ENCODE measurements around the gene DONSON. TPM values are rescaled to one million over a fixed set of nuclear protein-coding genes. Genes with fewer than 3 reads are reported as not detected.

Gene DONSON
- total RNA-seq, 2 donors from 2014 or later = 39.1 to 56.1 TPM

GRCh38 chr21:33550772-33551660 is 37.5 kb downstream of the DONSON start:
- H3K36me3 Mint-ChIP-seq = peaks cover 43 to 71% of the 10 kb centered on the region in 2 donors
- H3K27ac Mint-ChIP-seq = no peak overlapping the region
- H3K9me3 Mint-ChIP-seq = no peaks in the 10 kb centered on the region
- DNase-seq (ENCODE audit: low spot score in 2 of 2) (no peak), ATAC-seq (peak in 1 of 2 donors; percentile 12)

DNA sequence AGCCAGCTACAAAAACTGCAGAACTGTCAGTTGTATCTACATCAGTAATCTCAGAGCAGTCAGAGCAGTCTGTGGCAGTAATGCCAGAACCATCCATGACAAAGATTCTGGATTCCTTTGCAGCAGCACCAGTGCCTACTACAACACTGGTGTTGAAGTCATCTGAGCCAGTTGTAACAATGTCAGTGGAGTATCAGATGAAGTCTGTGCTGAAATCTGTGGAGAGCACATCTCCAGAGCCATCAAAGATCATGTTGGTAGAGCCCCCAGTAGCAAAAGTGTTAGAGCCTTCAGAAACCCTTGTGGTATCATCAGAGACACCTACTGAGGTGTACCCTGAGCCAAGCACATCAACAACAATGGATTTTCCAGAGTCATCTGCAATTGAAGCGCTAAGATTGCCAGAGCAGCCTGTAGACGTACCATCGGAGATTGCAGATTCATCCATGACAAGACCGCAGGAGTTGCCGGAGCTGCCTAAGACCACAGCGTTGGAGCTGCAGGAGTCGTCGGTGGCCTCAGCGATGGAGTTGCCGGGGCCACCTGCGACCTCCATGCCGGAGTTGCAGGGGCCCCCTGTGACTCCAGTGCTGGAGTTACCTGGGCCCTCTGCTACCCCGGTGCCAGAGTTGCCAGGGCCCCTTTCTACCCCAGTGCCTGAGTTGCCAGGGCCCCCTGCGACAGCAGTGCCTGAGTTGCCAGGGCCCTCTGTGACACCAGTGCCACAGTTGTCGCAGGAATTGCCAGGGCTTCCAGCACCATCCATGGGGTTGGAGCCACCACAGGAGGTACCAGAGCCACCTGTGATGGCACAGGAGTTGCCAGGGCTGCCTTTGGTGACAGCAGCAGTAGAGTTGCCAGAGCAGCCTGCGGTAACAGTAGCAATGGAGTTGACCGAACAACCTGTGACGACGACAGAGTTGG is 38.4 kb downstream of the DONSON start:
- DNase-seq (ENCODE audit: low spot score in 2 of 2) (no peak), ATAC-seq (peak in 1 of 2 donors; percentile 13)
- peak overlapping the region in 1 of 2 donors; percentile 64 for H3K27ac Mint-ChIP-seq
- H3K9me3 Mint-ChIP-seq = no peaks in the 10 kb centered on the region
- peaks cover 36 to 65% of the 10 kb centered on the region in 2 donors for H3K36me3 Mint-ChIP-seq

DNA sequence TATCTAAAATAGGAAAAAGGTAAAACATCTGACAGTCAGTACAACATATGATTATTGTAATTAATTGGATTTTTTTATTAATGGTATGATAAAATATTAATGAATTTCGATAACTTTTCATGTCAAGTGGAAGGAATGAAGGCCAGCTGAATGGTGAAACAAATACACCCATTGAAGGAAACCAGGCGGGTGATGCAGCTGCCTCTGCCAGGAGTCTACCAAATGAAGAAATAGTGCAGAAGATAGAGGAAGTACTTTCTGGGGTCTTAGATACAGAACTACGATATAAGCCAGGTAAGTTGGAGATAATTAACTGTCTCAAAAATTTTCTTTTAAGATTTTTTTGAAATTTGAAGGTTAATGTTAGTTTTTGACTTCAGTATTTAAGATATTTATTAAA is 42.4 kb downstream of the DONSON start:
- Mint-ChIP-seq H3K36me3 (peaks cover 45 to 71% of the 10 kb centered on the region in 2 donors), H3K9me3 (no peaks in the 10 kb centered on the region), H3K27ac (peak overlapping the region in 1 of 2 donors; percentile 90)
- DNase-seq (ENCODE audit: low spot score in 2 of 2) = no peak
- no peak for ATAC-seq

GRCh38 chr21:33544451-33545195 is 43.9 kb downstream of the DONSON start:
- Mint-ChIP-seq H3K9me3 (no peaks in the 10 kb centered on the region), H3K27ac (peak overlapping the region; percentile 99 to 100), H3K36me3 (peaks cover 48 to 74% of the 10 kb centered on the region in 2 donors)
- ATAC-seq (no peak), DNase-seq (ENCODE audit: low spot score in 2 of 2) (no peak)

DNA sequence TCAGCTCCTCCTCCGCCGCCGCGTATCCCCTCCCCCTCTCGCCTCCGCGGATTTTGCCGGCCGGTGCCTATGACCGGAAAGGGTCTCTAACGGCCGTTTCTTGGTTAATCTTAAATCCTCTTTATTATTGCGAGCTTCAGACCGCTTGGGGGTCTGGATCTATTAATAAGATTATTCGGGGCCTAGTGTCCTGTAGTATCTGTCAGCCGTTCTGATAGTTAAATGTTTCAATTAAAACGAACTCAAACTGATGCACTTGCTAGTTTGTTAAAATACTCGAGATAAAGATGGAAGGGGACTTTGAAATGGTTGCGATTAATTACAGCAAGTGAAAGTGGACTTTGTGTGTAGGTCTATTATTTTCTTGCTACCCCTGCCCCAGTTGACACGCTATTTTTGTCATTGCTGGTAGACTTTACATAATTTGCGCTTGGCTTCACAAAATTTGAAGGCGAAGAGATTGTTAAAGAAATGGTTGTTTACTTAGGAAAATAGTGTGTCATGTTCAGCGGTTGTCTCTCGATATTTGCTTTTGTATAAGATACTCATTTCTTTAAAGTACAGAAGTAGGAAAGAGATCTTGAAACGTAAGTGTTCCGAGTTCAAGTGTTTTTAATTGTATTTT is 44.9 kb downstream of the DONSON start:
- Mint-ChIP-seq H3K27ac (peak overlapping the region; percentile 99 to 100), H3K36me3 (peaks cover 42 to 69% of the 10 kb centered on the region in 2 donors), H3K9me3 (no peaks in the 10 kb centered on the region)
- ATAC-seq (peak in 1 of 2 donors; percentile 23), DNase-seq (ENCODE audit: low spot score in 2 of 2) (peak; percentile 75 to 80)

- DNase-seq (ENCODE audit: low spot score in 2 of 2) (peak; percentile 94 to 98), ATAC-seq (peak; percentile 95 to 96)
- Mint-ChIP-seq H3K9me3 (no peaks in the 10 kb centered on the region), H3K27ac (peak within 1 kb of the TSS; percentile 99 to 100), H3K36me3 (peaks cover 42 to 67% of the 10 kb centered on the region in 2 donors)
Observed at GRCh38 chr21:33542640-33543504, 45.6 kb downstream of the DONSON start, which contains the start of gene SON. TSS of gene SON (plus strand) at chr21:33543038. CDS start at chr21:33543093, 55 bp downstream.

DNA sequence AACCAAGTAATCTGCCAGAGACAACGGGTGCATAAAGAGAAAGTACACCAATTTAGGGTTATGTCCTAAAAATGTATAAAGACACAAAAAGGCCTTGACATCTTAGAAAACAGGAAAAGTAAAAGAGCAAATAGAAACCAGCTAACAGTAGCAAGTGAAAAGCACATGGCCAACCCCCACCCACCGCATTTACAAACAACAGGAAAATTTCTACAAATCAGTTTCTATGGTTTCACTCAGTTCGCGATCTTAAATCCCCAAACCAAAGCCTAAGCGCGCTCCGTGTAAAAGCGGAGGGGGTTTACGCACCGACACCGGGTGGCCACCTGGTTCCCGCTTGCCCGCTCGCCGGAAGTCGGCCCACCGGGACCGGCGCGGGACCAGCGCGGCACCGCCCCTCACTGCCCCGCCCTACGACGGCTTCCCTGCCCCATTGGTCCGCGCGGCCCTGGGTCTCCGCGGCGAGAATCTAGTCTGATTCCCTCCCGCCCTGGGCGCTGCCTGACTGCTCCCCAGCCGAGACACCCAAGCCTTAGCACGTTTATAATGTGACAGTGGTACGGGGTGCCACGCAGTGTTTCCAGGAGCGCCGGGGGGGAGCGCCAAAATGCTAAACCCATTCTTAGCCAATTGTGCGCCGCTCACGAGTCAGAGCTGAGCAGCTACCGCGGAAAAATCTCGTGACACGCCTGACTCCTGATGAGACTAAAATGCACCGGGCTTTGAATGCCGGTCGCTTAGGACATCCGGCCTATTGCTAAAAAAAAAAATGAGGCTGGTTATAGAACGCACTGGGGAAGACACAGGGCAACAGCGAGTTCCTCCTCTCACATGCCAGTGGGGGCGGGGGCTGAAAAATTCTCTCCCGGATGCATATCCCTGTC is 46.5 kb downstream of the DONSON start, which contains the start of gene GART:
Gene GART, minus strand, starts transcription at position 362 of the 884 bp plus-strand sequence. CDS start 2,802 bp downstream, outside the sequence.
- ATAC-seq (peak; percentile 71 to 75), DNase-seq (ENCODE audit: low spot score in 2 of 2) (peak; percentile 84 to 90)
- H3K9me3 Mint-ChIP-seq = peaks cover 0 to 6% of the 10 kb centered on the region in 2 donors
- peak within 1 kb of the TSS; percentile 99 to 100 for H3K27ac Mint-ChIP-seq
- H3K36me3 Mint-ChIP-seq = peaks cover 50 to 72% of the 10 kb centered on the region in 2 donors

DNA sequence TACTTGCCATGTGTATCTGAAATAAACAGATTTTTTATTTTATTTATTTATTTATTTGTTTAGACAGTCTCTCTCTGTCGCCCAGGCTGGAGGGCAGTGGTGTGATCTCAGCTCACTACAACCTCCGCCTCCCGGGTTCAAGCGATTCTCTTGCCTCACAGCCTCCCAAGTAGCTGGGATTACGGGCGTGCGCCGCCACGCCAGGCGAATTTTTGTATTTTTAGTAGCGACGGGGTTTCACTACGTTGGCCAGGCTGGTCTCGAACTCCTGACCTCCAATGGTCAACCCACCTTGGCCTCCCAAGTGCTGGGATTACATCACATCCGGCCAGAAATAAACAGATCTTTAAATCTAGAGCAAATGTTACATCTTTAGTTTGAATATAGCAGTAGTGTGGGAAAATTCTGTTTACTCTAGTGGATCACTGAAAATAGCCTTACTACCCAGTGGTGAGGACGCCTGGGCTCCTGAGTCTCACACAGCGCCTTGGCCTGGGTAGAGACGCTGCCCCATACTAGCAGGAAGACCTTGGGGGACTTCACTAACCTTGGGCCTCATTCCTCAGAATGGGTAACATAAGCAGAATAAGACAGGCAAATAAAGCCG is 47.3 kb downstream of the DONSON start:
- DNase-seq (ENCODE audit: low spot score in 2 of 2) = no peak
- peak overlapping the region; percentile 97 to 99 for H3K27ac Mint-ChIP-seq
- no peak for ATAC-seq
- H3K36me3 Mint-ChIP-seq = peaks cover 50 to 71% of the 10 kb centered on the region in 2 donors
- peaks cover 0 to 6% of the 10 kb centered on the region in 2 donors for H3K9me3 Mint-ChIP-seq

- DNase-seq (ENCODE audit: low spot score in 2 of 2) = no peak
- no peak for ATAC-seq
- peaks cover 0 to 6% of the 10 kb centered on the region in 2 donors for H3K9me3 Mint-ChIP-seq
- peaks cover 50 to 66% of the 10 kb centered on the region in 2 donors for H3K36me3 Mint-ChIP-seq
- H3K27ac Mint-ChIP-seq = peak overlapping the region; percentile 97 to 99
Observed at GRCh38 chr21:33540711-33541104, 47.8 kb downstream of the DONSON start.

DNA sequence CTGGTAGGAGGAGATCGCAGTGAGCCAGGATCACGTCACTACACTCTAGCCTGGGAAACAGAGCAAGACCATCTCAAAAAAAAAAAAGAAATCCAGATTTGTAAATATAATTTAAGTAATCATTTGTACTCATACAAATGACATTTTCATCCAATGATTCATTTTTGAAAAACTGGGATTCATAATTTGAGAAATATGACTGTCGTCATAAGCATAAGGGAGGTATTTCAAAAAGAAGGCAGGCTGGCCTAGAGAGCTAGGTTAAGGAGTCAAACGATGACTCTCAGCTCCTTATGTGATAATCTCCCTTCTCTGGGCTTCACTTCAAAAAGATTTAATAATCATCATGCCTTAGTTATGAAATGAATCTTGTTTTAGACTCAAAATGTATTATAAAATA is 48.9 kb downstream of the DONSON start:
- Mint-ChIP-seq H3K9me3 (peaks cover 0 to 6% of the 10 kb centered on the region in 2 donors), H3K27ac (no peak overlapping the region), H3K36me3 (peaks cover 50 to 66% of the 10 kb centered on the region in 2 donors)
- no peak for DNase-seq (ENCODE audit: low spot score in 2 of 2)
- no peak for ATAC-seq

GRCh38 chr21:33537212-33537611 is 51.3 kb downstream of the DONSON start:
- DNase-seq (ENCODE audit: low spot score in 2 of 2) (no peak), ATAC-seq (no peak)
- peaks cover 0 to 6% of the 10 kb centered on the region in 2 donors for H3K9me3 Mint-ChIP-seq
- peak overlapping the region in 1 of 2 donors; percentile 39 for H3K27ac Mint-ChIP-seq
- peaks cover 36 to 51% of the 10 kb centered on the region in 2 donors for H3K36me3 Mint-ChIP-seq

- Mint-ChIP-seq H3K27ac (peak overlapping the region in 1 of 2 donors; percentile 0), H3K36me3 (peaks cover 17 to 19% of the 10 kb centered on the region in 2 donors), H3K9me3 (no peaks in the 10 kb centered on the region)
- ATAC-seq (no peak), DNase-seq (ENCODE audit: low spot score in 2 of 2) (no peak)
Observed at GRCh38 chr21:33531007-33531406, 57.5 kb downstream of the DONSON start.

Data from activated naive CD4-positive, alpha-beta T cell treated with anti-CD3 and anti-CD28 coated beads, Interleukin-2, amount 50 U/mL, for 72 hours (primary cell).